T-helper 1 cell treated with Interleukin-12 subunit alpha and Interleukin-12 subunit beta and Interleukin-4 antibody, amounts not matched to agents 30 μg/mL and 1 μg/mL, for 36 hours (primary cell): ENCODE measurements around the gene MKLN1.

Source experiments
- H3K27ac Mint-ChIP-seq: one replicate; pipeline ENCODE4 v1.8.0; 2021; ENCODE audit warnings: mild to moderate bottlenecking, mixed read lengths
- H3K27me3 Mint-ChIP-seq: one replicate; pipeline ENCODE4 v1.8.0; 2021; ENCODE audit warnings: low read depth, mixed read lengths
- H3K36me3 Mint-ChIP-seq: one replicate; pipeline ENCODE4 v1.8.0; 2021; ENCODE audit warnings: low read depth, mixed read lengths
- H3K4me1 Mint-ChIP-seq: one replicate; pipeline ENCODE4 v1.8.0; 2021; ENCODE audit warnings: low read depth, mixed read lengths
- H3K4me3 Mint-ChIP-seq: one replicate; pipeline ENCODE4 v1.8.0; 2021; ENCODE audit warnings: mild to moderate bottlenecking, moderate library complexity, mixed read lengths
- H3K9me3 Mint-ChIP-seq: one replicate; pipeline ENCODE4 v1.8.0; 2021; ENCODE audit warnings: mixed read lengths

Gene MKLN1

DNA sequence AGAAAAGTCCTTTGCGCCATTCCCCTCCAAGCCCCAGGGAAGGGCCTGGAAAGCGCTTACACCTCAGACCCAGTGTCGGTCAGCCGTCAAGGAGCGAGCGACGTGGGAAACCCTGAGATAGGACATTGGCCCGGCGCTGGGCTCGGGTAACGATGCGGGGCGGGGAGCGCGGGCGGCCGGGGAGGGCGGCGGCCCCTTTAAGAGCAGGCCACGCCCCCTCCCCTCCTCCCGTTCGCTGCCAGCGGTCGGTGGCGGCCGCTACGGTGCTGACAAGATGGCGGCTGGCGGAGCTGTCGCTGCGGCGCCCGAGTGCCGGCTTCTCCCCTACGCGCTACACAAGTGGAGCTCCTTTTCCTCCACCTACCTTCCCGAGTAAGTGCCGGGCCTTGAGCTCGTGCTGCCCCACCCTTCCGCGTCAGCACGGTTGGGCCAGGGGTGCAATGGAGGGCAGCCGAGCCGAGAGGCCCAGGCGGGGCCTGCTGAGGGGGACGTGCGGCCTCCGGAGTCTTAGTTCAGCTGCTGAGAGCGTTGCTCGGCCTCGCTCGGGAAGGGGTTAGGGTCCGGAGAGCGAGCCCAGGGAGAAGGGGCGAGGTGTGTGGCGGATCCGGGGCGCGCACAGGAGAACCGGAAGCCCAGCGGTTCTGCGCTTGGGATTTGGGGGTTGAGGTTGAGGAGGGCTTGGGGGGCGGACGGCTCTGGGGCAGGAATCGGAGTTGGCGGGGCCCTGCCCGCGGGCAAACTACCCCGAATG is at the start of gene MKLN1:
MKLN1 (plus strand) TSS at position 251 of the 751 bp plus-strand sequence; CDS start at position 275, 24 bp downstream.
- H3K4me1 Mint-ChIP-seq: peaks cover 49% of the 10 kb centered on the region
- H3K27ac Mint-ChIP-seq: peak within 1 kb of the TSS; percentile 95
- peaks cover 9% of the 10 kb centered on the region for H3K36me3 Mint-ChIP-seq
- H3K4me3 Mint-ChIP-seq: peak within 1 kb of the TSS; percentile 98
- no peaks in the 10 kb centered on the region for H3K9me3 Mint-ChIP-seq
- H3K27me3 Mint-ChIP-seq: no peaks in the 10 kb centered on the region

DNA sequence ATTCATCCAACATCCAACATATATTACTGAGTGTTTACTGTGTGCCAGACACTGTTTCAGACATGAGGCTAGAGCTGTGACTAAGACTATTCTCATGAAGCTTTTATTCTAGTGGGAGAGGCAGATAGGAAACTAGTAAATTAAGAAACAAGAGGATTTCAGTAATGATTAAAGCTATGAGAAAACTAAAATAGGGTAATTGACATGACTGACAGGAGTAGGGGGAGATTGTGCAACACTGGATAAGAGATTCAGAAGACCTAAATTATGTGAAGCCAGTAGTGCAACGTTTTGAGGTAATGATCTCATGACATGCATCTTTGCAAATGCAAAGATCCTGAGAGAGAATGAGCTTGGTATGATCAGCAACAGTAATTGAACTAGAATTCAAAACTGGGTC is 48.6 kb upstream of the MKLN1 start:
- no peaks in the 10 kb centered on the region for H3K4me1 Mint-ChIP-seq
- no peak overlapping the region for H3K27ac Mint-ChIP-seq
- no peaks in the 10 kb centered on the region for H3K36me3 Mint-ChIP-seq
- peaks cover 4% of the 10 kb centered on the region for H3K9me3 Mint-ChIP-seq
- H3K27me3 Mint-ChIP-seq: no peaks in the 10 kb centered on the region
- H3K4me3 Mint-ChIP-seq: no peak overlapping the region

DNA sequence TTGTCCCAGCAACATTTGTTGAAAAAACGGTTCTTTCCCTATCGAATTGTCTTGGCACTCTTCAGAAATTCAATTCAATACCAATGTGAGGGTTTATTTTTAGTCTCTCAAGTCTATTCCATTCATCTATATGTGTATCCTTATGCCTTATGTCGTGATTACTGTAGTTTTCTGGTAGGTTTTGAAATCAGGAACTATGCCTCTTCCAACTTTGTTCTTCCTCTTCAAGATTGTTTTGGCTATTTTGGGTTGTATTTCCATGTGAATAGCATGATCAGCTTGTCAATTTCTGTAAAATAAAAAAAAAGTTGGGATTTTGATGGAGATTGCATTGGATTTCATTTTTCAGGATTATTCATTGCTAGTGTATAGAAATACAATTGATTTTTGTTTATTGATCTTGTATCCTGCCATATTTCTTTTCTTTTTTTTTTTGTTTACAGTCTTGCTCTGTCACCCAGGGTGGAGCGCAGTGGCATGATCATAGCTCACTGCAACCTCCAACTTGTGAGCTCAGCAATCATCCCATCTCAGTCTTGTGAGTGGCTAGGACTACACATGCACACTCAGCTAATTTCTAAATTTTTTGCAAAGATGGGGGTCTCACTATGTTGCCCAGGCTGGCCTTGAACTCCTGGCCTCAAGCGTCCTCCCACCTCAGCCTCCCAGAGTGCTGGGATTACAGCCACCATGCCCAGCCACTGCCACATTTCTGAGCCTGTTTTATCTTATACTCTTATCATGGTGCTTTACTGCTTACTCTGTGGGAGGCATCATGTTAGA is 46.2 kb upstream of the MKLN1 start:
- Mint-ChIP-seq H3K36me3 (no peaks in the 10 kb centered on the region), H3K4me3 (no peak overlapping the region), H3K4me1 (no peaks in the 10 kb centered on the region), H3K27me3 (no peaks in the 10 kb centered on the region), H3K9me3 (peaks cover 4% of the 10 kb centered on the region), H3K27ac (no peak overlapping the region)

DNA sequence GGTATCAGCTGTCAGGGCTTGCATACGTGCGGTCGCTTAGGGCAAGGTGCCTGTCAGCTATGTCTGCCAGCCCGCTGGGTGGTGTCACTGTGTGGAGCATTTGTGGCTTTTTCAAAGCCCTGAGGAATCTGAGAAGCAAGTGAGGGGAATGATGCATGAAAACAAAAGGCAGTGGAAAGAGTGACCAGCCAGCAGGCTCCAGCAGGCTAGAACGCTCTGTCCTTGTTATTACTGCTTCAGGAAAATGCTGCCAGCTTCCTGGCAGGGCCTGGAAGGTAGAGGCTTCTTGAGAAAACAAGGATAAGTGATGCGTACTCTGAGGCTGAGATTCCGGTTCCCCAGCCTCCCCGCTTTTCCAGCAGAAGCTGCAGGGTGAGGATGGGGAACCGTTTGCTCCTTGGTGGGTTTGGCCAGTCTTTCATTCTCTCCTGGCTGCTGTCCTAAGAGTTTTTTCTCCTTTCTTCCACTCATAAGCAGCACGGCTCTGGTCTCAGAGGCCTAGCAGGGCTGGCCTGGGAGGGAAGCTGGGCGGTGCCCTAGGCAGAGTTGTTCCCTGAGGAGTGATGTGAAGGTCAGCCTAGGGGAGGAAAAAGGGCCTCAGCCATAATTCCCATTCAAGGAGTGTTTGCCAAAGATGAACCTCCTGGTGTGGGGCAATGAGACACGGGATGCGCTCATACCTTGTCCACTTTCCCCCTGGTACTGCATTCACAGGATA is 42.8 kb upstream of the MKLN1 start:
- peaks cover 3% of the 10 kb centered on the region for H3K36me3 Mint-ChIP-seq
- H3K4me1 Mint-ChIP-seq: no peaks in the 10 kb centered on the region
- H3K9me3 Mint-ChIP-seq: peaks cover 21% of the 10 kb centered on the region
- H3K27me3 Mint-ChIP-seq: no peaks in the 10 kb centered on the region
- H3K27ac Mint-ChIP-seq: no peak overlapping the region
- H3K4me3 Mint-ChIP-seq: no peak overlapping the region

DNA sequence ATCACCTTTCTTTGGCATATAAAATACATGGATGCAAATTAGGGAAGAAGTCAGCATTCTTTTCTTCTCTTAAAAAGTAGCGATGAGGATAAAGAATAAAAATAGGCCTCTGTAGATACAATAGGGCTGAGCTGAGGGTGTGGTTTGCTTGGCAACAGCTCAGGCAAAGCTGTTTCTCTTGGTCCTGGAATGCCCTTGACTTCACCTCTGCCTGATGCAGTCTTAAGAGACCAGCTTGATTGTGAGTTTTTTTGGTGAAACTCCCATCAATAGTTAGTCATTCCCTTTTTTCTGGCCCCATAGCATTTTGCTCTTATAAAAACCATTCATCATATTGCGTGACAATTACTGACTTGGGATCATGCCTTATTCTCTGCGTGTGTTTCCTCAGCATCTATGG is 42.1 kb upstream of the MKLN1 start:
- Mint-ChIP-seq H3K27ac (no peak overlapping the region), H3K4me1 (no peaks in the 10 kb centered on the region), H3K9me3 (peaks cover 24% of the 10 kb centered on the region), H3K4me3 (no peak overlapping the region), H3K27me3 (no peaks in the 10 kb centered on the region), H3K36me3 (peaks cover 3% of the 10 kb centered on the region)

DNA sequence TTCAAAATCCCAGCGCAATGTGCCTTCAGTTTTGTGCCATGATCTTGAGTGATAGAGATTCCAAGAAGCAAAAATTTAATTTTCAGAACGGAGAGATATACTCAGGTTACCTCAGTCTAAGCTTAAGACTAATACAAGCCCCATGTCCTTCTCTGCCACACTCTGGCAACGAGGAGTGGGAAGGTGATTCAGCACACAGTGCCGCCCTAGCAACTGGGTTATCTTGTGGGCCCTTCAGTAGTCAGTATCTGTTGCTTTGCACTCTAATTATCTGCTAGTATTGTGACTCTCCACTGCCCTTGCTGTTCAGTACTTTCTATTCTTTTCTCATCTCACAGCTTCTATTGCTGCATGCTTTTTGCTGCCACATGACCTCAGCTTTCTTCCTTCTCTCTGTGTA is 39.2 kb upstream of the MKLN1 start:
- Mint-ChIP-seq H3K9me3 (peaks cover 20% of the 10 kb centered on the region), H3K36me3 (peaks cover 3% of the 10 kb centered on the region)

DNA sequence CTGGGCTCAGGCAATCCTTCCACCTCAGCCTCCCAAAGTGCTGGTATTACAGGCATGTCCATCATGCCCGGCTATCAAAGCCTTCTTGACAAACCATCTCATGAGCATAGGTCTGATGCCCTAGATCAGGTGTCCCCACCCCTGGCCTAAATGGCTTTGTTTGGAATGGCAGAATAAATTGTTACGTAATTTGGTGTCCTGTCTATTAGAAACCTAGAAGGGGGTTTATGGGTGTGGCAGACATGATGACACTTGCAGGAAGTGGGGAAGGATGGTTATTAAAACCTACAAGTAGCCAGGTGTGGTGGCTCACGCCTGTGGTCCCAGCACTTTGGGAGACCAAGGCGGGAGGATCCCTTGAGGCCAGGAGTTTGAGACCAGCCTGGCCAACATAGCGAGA is 38.6 kb upstream of the MKLN1 start:
- no peak overlapping the region for H3K27ac Mint-ChIP-seq
- H3K36me3 Mint-ChIP-seq: peaks cover 3% of the 10 kb centered on the region
- H3K4me3 Mint-ChIP-seq: no peak overlapping the region
- peaks cover 20% of the 10 kb centered on the region for H3K9me3 Mint-ChIP-seq
- peaks cover under 1% of the 10 kb centered on the region for H3K27me3 Mint-ChIP-seq
- H3K4me1 Mint-ChIP-seq: no peaks in the 10 kb centered on the region

More for the DNA sequence above, 39.2 kb upstream of the MKLN1 start:
- Mint-ChIP-seq H3K27me3 (no peaks in the 10 kb centered on the region), H3K4me3 (no peak overlapping the region), H3K4me1 (no peaks in the 10 kb centered on the region), H3K27ac (no peak overlapping the region)

DNA sequence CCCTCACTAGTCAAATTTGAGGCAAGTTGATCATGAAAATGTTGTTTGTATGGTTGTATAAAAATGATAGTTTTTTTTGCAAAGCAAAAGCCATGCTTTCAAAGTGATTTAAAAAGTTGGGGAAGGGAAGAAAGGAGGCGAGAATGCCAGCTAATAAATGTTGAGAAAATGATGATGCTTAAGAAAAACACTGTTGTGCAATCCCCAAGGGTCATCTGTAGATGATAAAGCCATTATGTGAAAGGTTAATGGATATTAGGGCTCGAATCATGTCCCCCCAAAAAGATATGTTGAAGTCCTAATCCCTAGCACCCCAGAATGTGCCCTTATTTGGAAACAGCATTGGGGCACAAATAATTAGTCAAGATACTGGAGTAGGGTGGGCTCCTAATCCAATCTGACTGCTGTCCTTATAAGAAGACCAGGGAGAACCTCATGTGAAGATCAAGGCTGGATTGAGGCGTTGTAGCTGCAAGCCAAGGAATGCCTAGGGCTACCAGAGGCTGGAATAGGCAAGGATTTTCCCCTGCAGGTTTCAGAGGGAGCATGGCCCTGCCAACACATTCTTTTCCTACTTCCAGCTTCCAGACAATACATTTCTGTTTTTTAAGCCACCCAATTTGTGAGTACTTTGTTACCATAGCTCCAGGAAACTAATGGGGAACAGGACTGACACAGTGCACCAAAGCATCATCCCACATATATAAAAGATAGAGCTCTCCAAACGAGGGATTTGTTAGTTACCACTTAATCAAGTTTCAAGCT is 35.4 kb upstream of the MKLN1 start:
- H3K27me3 Mint-ChIP-seq: peaks cover 13% of the 10 kb centered on the region
- peaks cover 3% of the 10 kb centered on the region for H3K36me3 Mint-ChIP-seq
- H3K9me3 Mint-ChIP-seq: peaks cover 19% of the 10 kb centered on the region
- no peak overlapping the region for H3K27ac Mint-ChIP-seq
- H3K4me3 Mint-ChIP-seq: no peak overlapping the region
- H3K4me1 Mint-ChIP-seq: no peaks in the 10 kb centered on the region

DNA sequence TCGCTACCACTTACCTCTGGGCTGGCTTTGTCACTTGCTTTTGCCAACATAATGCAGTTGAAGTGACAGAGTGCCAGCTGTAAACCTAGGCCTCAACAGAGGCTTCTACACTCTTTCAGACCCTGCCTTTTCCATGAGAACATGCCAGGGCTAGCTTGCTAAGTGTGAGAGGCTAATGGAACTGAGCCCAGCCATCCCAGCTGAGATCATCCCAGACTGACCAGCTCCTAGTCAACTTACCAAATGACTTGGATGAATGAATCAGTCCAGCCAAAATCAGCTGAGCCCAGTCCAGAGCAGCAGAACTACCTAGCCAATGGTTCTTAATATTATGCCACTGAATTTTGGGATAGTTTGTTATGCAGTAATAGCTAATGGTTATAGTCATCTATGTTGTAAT is 34.7 kb upstream of the MKLN1 start:
- Mint-ChIP-seq H3K36me3 (peaks cover 3% of the 10 kb centered on the region), H3K9me3 (peaks cover 12% of the 10 kb centered on the region), H3K27ac (no peak overlapping the region), H3K4me1 (no peaks in the 10 kb centered on the region), H3K27me3 (peaks cover 13% of the 10 kb centered on the region), H3K4me3 (no peak overlapping the region)

DNA sequence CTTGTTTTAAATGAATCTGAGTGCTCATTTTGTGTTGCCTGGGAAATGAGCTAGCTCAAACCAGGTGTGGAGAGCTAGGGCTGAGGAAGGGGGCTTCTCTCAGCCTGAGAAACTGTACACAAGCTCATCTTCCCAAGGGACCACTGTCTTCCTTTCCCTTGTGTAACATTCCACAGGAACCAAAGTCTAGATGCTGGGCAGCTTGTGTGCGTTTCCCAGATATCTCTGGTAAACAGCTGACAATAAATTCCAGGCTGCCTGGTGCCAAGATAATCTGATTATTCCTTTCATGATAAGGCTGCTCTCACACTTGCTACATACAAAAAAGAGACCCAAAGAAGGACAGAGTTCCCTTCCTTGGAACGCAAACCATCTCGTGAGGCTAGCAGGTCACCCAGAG is 33.1 kb upstream of the MKLN1 start:
- Mint-ChIP-seq H3K4me1 (no peaks in the 10 kb centered on the region), H3K36me3 (no peaks in the 10 kb centered on the region), H3K9me3 (peaks cover 4% of the 10 kb centered on the region), H3K4me3 (no peak overlapping the region), H3K27me3 (peaks cover 13% of the 10 kb centered on the region), H3K27ac (no peak overlapping the region)

DNA sequence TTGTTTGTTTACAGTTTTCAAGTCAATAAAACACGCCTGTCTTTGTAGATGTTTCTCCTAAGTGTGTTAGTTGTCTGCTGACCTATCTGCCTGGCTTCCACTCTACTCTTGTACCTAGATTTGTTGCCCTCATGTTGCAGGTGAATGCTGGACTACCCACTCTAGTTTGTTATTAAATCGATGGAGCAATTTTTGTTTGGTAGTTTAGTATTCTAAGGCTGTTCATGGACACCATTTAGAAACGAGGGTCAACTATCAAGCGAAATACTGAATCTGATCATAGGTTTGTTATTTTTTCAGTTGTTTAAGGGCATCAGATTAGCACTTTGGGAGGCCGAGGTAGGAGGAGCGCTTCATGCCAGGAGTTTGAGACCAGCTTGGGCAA is 29.1 kb upstream of the MKLN1 start:
- Mint-ChIP-seq H3K9me3 (no peaks in the 10 kb centered on the region), H3K27ac (no peak overlapping the region)

DNA sequence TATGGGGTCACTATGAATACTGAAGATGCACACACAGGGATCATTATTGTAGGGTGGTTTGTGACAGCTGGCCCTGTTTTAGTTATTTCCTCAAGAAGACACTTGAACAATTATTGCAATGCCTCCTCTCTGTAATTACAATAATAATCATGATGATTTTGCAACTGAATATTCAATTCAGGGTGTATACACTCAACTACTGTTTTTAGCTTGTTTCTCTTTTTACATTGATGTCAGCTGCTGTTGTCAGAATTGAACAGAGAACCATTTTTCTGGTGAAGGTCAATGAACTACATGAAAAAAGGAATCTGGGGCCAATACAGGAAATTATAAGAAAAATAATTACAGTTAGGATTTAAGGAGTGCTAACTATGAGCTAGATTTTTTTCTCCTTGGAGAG is 28.6 kb upstream of the MKLN1 start:
- no peak overlapping the region for H3K27ac Mint-ChIP-seq
- H3K9me3 Mint-ChIP-seq: no peaks in the 10 kb centered on the region
- peaks cover 13% of the 10 kb centered on the region for H3K27me3 Mint-ChIP-seq
- H3K4me1 Mint-ChIP-seq: no peaks in the 10 kb centered on the region
- H3K36me3 Mint-ChIP-seq: no peaks in the 10 kb centered on the region
- H3K4me3 Mint-ChIP-seq: no peak overlapping the region

More for the DNA sequence above, 29.1 kb upstream of the MKLN1 start:
- Mint-ChIP-seq H3K4me3 (no peak overlapping the region), H3K36me3 (no peaks in the 10 kb centered on the region), H3K27me3 (peaks cover 13% of the 10 kb centered on the region), H3K4me1 (no peaks in the 10 kb centered on the region)

DNA sequence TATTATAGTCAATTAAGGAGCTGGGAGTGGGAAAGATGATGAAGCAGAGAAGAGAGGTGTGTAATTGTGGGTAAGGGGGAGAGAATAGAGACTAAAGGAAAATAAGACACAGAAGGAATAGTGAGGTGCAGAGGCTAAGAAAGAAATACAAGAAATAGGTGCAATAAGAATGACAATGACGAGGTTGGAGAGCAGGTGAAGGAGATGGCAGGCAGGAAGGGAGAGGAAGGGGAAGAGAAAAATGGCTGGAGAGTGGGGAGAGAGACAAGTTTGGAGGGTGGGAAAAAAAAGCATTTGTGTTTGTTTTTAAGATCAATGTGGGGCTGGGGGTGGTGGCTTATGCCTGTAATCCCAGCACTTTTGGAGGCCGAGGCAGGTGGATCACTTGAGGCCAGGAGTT is 27.6 kb upstream of the MKLN1 start:
- peaks cover 4% of the 10 kb centered on the region for H3K27me3 Mint-ChIP-seq
- H3K4me1 Mint-ChIP-seq: no peaks in the 10 kb centered on the region
- no peak overlapping the region for H3K4me3 Mint-ChIP-seq
- no peaks in the 10 kb centered on the region for H3K9me3 Mint-ChIP-seq
- no peaks in the 10 kb centered on the region for H3K36me3 Mint-ChIP-seq
- H3K27ac Mint-ChIP-seq: no peak overlapping the region
